ENCODE results near the gene BMERB1. TPM values are rescaled to one million over a fixed set of nuclear protein-coding genes. Genes with fewer than 3 reads are reported as not detected.
A peak's percentile ranks its signal among the peaks of the same experiment; 100 is the strongest.

Gene BMERB1
- total and polyA plus RNA-seq, 9 of the 15 experiments (the other 6 are each of a cell fraction or from before 2014, with no cell fraction given), result 0.29 to 2.9 (median 0.94) TPM

DNA sequence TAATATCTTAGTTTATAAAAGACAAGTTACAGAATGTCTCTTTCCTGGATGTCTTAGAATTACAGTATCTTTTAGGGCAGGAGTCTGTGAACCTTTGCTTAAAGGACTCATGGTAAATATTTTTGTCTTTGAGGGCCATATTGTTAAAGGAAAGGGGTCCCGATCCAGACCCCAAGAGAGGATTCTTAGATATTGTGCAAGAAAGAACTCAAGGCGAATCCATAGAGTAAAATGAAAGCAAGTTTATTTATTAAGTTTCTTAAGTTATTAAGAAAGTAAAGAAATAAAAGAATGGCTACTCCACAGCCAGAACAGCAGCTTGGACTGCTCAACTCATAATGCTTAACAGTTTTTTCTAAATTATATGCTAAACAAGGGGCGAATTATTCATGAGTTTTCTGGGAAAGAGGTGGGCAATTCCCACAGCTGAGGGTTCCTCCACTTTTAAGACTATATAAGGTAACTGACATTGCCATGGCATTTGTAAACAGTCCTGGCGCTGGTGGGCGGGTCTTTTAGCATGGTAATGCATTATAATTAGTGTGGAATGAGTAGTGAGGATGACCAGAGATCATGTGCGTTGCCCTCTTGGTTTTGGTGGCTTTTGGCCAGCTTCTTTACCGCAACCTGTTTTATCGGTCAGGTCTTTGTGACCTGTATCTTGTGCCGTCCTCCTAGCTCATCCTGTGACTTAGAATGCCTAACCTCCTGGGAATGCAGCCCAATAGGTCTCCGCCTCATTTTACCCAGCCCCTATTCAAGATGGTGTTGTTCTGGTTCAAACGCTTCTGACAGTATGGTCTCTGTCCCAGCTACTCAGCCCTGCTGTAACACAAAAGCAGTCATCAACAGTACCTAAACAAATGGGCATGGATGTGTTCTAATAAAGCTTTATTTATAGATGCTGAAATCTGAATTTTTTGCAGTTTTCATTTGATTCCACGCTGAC lies 53.2 kb downstream of the BMERB1 start (continued):
- no peak for TF ChIP-seq POLR2G (IDR thresholded peaks at IDR 0.05; ENCODE audit: low read depth, low read length)
- TF ChIP-seq SLC30A9 (CRISPR knock-in tag; IDR thresholded peaks at IDR 0.05), result no peak
- TF ChIP-seq ZNF445 (CRISPR knock-in tag; IDR thresholded peaks at IDR 0.05; ENCODE audit: low read depth), result no peak
- TF ChIP-seq ZNF165 (CRISPR knock-in tag; IDR thresholded peaks at IDR 0.05; ENCODE audit: borderline replicate concordance), result no peak
- TF ChIP-seq ZNF507 (tag; conservative IDR thresholded peaks at IDR 0.05), result no peak
- TF ChIP-seq, protein P1, sequence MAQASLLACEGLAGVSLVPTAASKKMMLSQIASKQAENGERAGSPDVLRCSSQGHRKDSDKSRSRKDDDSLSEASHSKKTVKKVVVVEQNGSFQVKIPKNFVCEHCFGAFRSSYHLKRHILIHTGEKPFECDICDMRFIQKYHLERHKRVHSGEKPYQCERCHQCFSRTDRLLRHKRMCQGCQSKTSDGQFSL (CRISPR knock-in tag; IDR thresholded peaks at IDR 0.05), result no peak
- TF ChIP-seq, protein P1 (tag; IDR thresholded peaks at IDR 0.05), result peak in 1 of 2 experiments; percentile 68; a peak in 2 of 4 replicates
- TF ChIP-seq ZBTB7A (IDR thresholded peaks at IDR 0.05; ENCODE audit: borderline replicate concordance, control insufficient read depth, low read depth, low read length), result no peak
- TF ChIP-seq ZNF764 (CRISPR knock-in tag; IDR thresholded peaks at IDR 0.05; ENCODE audit: low read depth), result no peak
- TF ChIP-seq ZFP36 (IDR thresholded peaks at IDR 0.05; ENCODE audit: low read depth, low read length, partially characterized antibody), result no peak
- TF ChIP-seq, protein P2, sequence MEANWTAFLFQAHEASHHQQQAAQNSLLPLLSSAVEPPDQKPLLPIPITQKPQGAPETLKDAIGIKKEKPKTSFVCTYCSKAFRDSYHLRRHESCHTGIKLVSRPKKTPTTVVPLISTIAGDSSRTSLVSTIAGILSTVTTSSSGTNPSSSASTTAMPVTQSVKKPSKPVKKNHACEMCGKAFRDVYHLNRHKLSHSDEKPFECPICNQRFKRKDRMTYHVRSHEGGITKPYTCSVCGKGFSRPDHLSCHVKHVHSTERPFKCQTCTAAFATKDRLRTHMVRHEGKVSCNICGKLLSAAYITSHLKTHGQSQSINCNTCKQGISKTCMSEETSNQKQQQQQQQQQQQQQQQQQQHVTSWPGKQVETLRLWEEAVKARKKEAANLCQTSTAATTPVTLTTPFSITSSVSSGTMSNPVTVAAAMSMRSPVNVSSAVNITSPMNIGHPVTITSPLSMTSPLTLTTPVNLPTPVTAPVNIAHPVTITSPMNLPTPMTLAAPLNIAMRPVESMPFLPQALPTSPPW (CRISPR knock-in tag; IDR thresholded peaks at IDR 0.05), result peak; percentile 43
- TF ChIP-seq ETS2 (tag; IDR thresholded peaks at IDR 0.05; ENCODE audit: borderline replicate concordance, poor library complexity, severe bottlenecking), result no peak
- peak in 1 of 2 experiments; percentile 42; a peak in 1 of 4 replicates for TF ChIP-seq NRF1 (conservative IDR thresholded peaks at IDR 0.05 in 1 of 2, IDR thresholded peaks at IDR 0.05 in 1 of 2)
- no peak for TF ChIP-seq SMARCE1 (IDR thresholded peaks at IDR 0.05)
- TF ChIP-seq, protein P3, sequence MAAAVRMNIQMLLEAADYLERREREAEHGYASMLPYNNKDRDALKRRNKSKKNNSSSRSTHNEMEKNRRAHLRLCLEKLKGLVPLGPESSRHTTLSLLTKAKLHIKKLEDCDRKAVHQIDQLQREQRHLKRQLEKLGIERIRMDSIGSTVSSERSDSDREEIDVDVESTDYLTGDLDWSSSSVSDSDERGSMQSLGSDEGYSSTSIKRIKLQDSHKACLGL (CRISPR knock-in tag; IDR thresholded peaks at IDR 0.05; ENCODE audit: borderline replicate concordance, poor library complexity, severe bottlenecking), result no peak
- TF ChIP-seq CBX8 (IDR thresholded peaks at IDR 0.05; ENCODE audit: borderline replicate concordance, extremely low read depth, low read depth, low read length, poor library complexity, severe bottlenecking), result no peak
- no peak for TF ChIP-seq RNF2 (IDR thresholded peaks at IDR 0.05)
- TF ChIP-seq, protein P4, sequence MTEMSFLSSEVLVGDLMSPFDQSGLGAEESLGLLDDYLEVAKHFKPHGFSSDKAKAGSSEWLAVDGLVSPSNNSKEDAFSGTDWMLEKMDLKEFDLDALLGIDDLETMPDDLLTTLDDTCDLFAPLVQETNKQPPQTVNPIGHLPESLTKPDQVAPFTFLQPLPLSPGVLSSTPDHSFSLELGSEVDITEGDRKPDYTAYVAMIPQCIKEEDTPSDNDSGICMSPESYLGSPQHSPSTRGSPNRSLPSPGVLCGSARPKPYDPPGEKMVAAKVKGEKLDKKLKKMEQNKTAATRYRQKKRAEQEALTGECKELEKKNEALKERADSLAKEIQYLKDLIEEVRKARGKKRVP (CRISPR knock-in tag; IDR thresholded peaks at IDR 0.05), result 0 out of 2 replicates have a peak, but pooled peaks have one; percentile 62
- TF ChIP-seq SRSF1 (IDR thresholded peaks at IDR 0.05; ENCODE audit: low read depth, low read length), result no peak

Measured in K562 (cell line).